Mesendoderm (in vitro differentiated cells): ENCODE data around the gene FATE1.

ENCODE experiments used
- DNase-seq: peaks from one replicate; pipeline ENCODE4 v3.0.0; 2013
- H2AK5ac ChIP-seq: 2 replicates; pipeline ENCODE4 v1.6.1; 2013; ENCODE audit warnings: low read length, inconsistent platforms
- H2BK120ac ChIP-seq: 2 replicates; pipeline ENCODE4 v1.6.1; 2013; ENCODE audit warnings: low read depth, mild to moderate bottlenecking, low read length, moderate library complexity, mixed read lengths
- H2BK15ac ChIP-seq: replicated peaks from 2 replicates; pipeline ENCODE4 v1.6.1; 2013; ENCODE audit warnings: low read depth, mild to moderate bottlenecking, moderate library complexity
- H2BK5ac ChIP-seq: 2 replicates; pipeline ENCODE4 v1.6.1; 2013; ENCODE audit warnings: low read length, inconsistent platforms
- H3K18ac ChIP-seq: 2 replicates; pipeline ENCODE4 v1.6.1; 2013; ENCODE audit warnings: mild to moderate bottlenecking, low read length, mixed read lengths
- H3K23ac ChIP-seq: one replicate; pipeline ENCODE4 v1.6.1; 2013; ENCODE audit warnings: low read length
- H3K27ac ChIP-seq: 2 replicates; pipeline ENCODE4 v1.5.1; 2013; ENCODE audit warnings: low read depth, mild to moderate bottlenecking, inconsistent platforms, low read length, moderate library complexity
- H3K27me3 ChIP-seq: 2 replicates; pipeline ENCODE4 v1.6.1; 2013; ENCODE audit warnings: low read length, control low read depth, mild to moderate bottlenecking, inconsistent platforms; ENCODE audit not compliant: insufficient read depth, poor library complexity
- H3K36me3 ChIP-seq: 2 replicates; pipeline ENCODE4 v1.6.1; 2013; ENCODE audit warnings: low read length, inconsistent platforms; ENCODE audit not compliant: control insufficient read depth, insufficient read depth
- H3K4ac ChIP-seq: one replicate; pipeline ENCODE4 v1.6.1; 2013; ENCODE audit warnings: low read depth, mild to moderate bottlenecking, low read length, moderate library complexity
- H3K4me1 ChIP-seq: 2 replicates; pipeline ENCODE4 v1.6.1; 2013; ENCODE audit warnings: low read depth, low read length, inconsistent platforms; ENCODE audit not compliant: control insufficient read depth
- H3K4me2 ChIP-seq: 2 replicates; pipeline ENCODE4 v1.6.1; 2013; ENCODE audit warnings: low read length
- H3K4me3 ChIP-seq: 2 replicates; pipeline ENCODE4 v1.5.1; 2013; ENCODE audit warnings: mild to moderate bottlenecking, low read length
- H3K56ac ChIP-seq: one replicate; pipeline ENCODE4 v1.6.1; 2013; ENCODE audit warnings: low read length
- H3K79me1 ChIP-seq: 2 replicates; pipeline ENCODE4 v1.6.1; 2013; ENCODE audit warnings: low read length, inconsistent platforms
- H3K79me2 ChIP-seq: 2 replicates; pipeline ENCODE4 v1.6.1; 2013; ENCODE audit warnings: mild to moderate bottlenecking, low read length; ENCODE audit not compliant: control insufficient read depth, insufficient read depth
- H3K9ac ChIP-seq: 2 replicates; pipeline ENCODE4 v1.6.1; 2013; ENCODE audit warnings: low read length, inconsistent platforms
- H4K5ac ChIP-seq: one replicate; pipeline ENCODE4 v1.6.1; 2013; ENCODE audit warnings: low read length
- H4K8ac ChIP-seq: one replicate; pipeline ENCODE4 v1.6.1; 2013; ENCODE audit warnings: low read depth, mild to moderate bottlenecking, control low read depth, low read length, moderate library complexity
- WGBS: extraction: QIAGEN DNeasy Blood & Tissue Kit; methylation state at CpG from one replicate; pipeline ENCODE4 v1.1.7; 2013; ENCODE audit warnings: low lambda C conversion rate, missing lambda C conversion rate; ENCODE audit not compliant: insufficient coverage; ENCODE audit errors: extremely low coverage; 5-methylcytosine and 5-hydroxymethylcytosine counted together

FATE1 gene

GRCh38 chrX:151701531-151701930 is 14.3 kb upstream of the FATE1 start:
- Histone ChIP-seq H2BK5ac (no peak overlapping the region), H3K36me3 (no peaks in the 10 kb centered on the region), H3K27me3 (no peaks in the 10 kb centered on the region), H3K27ac (no peak overlapping the region), H3K79me1 (no peaks in the 10 kb centered on the region), H3K4me3 (no peak overlapping the region), H2BK15ac (no peak overlapping the region), H3K4me1 (no peaks in the 10 kb centered on the region), H3K23ac (no peak overlapping the region), H2BK120ac (no peak overlapping the region), H3K4me2 (no peak overlapping the region), H3K18ac (no peak overlapping the region), H4K8ac (no peak overlapping the region), H3K4ac (no peak overlapping the region), H3K9ac (no peak overlapping the region), H3K79me2 (no peaks in the 10 kb centered on the region), H2AK5ac (no peak overlapping the region), H4K5ac (no peak overlapping the region), H3K56ac (no peak overlapping the region)
- no CpG with 5 or more reads among the region's 7 CpGs for WGBS
- DNase-seq, result no peak

- no peak overlapping the region for H4K8ac ChIP-seq
- H3K56ac ChIP-seq, result no peak overlapping the region
- DNase-seq, result no peak
- no peak overlapping the region for H2BK120ac ChIP-seq
- H3K27me3 ChIP-seq, result no peaks in the 10 kb centered on the region
- H3K9ac ChIP-seq, result no peak overlapping the region
- H3K27ac ChIP-seq, result no peak overlapping the region
- no peak overlapping the region for H3K23ac ChIP-seq
- H3K36me3 ChIP-seq, result no peaks in the 10 kb centered on the region
- H3K79me2 ChIP-seq, result no peaks in the 10 kb centered on the region
- no peaks in the 10 kb centered on the region for H3K79me1 ChIP-seq
- no peak overlapping the region for H2AK5ac ChIP-seq
- no peak overlapping the region for H3K18ac ChIP-seq
- no peak overlapping the region for H2BK5ac ChIP-seq
- H3K4me2 ChIP-seq, result no peak overlapping the region
- H3K4me3 ChIP-seq, result no peak overlapping the region
- WGBS, result no CpG with 5 or more reads among the region's 9 CpGs
- H4K5ac ChIP-seq, result no peak overlapping the region
- H2BK15ac ChIP-seq, result no peak overlapping the region
- H3K4ac ChIP-seq, result no peak overlapping the region
- H3K4me1 ChIP-seq, result no peaks in the 10 kb centered on the region
Measured at GRCh38 chrX:151702026-151702714, 13.7 kb upstream of the FATE1 start.

DNA sequence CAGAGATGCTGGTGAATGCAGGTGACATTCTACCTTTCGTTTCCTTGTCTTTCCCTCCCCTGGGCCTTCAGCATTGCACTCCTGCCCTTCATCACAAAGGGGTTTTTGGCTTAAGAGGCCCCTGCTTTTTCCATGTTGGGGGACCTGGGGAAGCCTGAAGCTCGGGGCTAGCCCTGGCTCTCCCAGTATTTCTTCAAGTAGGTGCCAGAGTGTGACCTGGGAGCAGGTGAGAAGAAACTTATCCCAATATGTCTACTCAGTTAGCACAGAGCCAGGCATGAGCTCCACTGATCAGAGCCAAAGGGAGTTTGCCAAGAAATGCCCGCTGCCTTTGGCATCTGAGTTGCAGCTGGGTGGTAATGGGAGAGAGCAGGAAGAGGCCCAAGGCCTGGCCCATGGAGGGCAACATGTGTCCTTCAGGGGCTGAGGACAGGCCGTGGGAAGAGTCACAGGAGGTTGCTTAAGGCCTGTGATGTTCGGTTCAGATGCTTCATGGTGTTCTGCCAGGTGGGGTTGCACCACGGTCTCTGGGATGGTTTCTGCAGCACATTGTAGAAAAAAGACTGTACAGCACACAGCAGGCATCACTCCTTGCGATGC is 13.0 kb upstream of the FATE1 start:
- no peak overlapping the region for H4K5ac ChIP-seq
- no peak overlapping the region for H3K4ac ChIP-seq
- no peak overlapping the region for H3K27ac ChIP-seq
- H3K4me3 ChIP-seq, result no peak overlapping the region
- no peak overlapping the region for H4K8ac ChIP-seq
- H2AK5ac ChIP-seq, result no peak overlapping the region
- no peak overlapping the region for H3K56ac ChIP-seq
- H2BK15ac ChIP-seq, result no peak overlapping the region
- no peak overlapping the region for H2BK5ac ChIP-seq
- no peaks in the 10 kb centered on the region for H3K36me3 ChIP-seq
- no CpG with 5 or more reads among the region's 7 CpGs for WGBS
- no peaks in the 10 kb centered on the region for H3K79me2 ChIP-seq
- no peaks in the 10 kb centered on the region for H3K4me1 ChIP-seq
- no peak for DNase-seq
- no peak overlapping the region for H3K9ac ChIP-seq
- H3K79me1 ChIP-seq, result no peaks in the 10 kb centered on the region
- H3K27me3 ChIP-seq, result no peaks in the 10 kb centered on the region
- H3K4me2 ChIP-seq, result no peak overlapping the region
- no peak overlapping the region for H3K23ac ChIP-seq
- no peak overlapping the region for H3K18ac ChIP-seq
- no peak overlapping the region for H2BK120ac ChIP-seq

GRCh38 chrX:151703487-151703886 is 12.3 kb upstream of the FATE1 start:
- DNase-seq, result no peak
- no peak overlapping the region for H3K56ac ChIP-seq
- H3K23ac ChIP-seq, result no peak overlapping the region
- no peak overlapping the region for H3K27ac ChIP-seq
- no CpG with 5 or more reads among the region's 7 CpGs for WGBS
- H3K79me2 ChIP-seq, result no peaks in the 10 kb centered on the region
- no peak overlapping the region for H2AK5ac ChIP-seq
- no peaks in the 10 kb centered on the region for H3K36me3 ChIP-seq
- H3K4ac ChIP-seq, result no peak overlapping the region
- H3K4me2 ChIP-seq, result no peak overlapping the region
- no peak overlapping the region for H3K18ac ChIP-seq
- no peak overlapping the region for H2BK15ac ChIP-seq
- no peaks in the 10 kb centered on the region for H3K4me1 ChIP-seq
- H3K9ac ChIP-seq, result no peak overlapping the region
- no peak overlapping the region for H2BK120ac ChIP-seq
- H3K4me3 ChIP-seq, result no peak overlapping the region
- H4K8ac ChIP-seq, result no peak overlapping the region
- no peaks in the 10 kb centered on the region for H3K79me1 ChIP-seq
- no peak overlapping the region for H4K5ac ChIP-seq
- H3K27me3 ChIP-seq, result no peaks in the 10 kb centered on the region
- no peak overlapping the region for H2BK5ac ChIP-seq

DNA sequence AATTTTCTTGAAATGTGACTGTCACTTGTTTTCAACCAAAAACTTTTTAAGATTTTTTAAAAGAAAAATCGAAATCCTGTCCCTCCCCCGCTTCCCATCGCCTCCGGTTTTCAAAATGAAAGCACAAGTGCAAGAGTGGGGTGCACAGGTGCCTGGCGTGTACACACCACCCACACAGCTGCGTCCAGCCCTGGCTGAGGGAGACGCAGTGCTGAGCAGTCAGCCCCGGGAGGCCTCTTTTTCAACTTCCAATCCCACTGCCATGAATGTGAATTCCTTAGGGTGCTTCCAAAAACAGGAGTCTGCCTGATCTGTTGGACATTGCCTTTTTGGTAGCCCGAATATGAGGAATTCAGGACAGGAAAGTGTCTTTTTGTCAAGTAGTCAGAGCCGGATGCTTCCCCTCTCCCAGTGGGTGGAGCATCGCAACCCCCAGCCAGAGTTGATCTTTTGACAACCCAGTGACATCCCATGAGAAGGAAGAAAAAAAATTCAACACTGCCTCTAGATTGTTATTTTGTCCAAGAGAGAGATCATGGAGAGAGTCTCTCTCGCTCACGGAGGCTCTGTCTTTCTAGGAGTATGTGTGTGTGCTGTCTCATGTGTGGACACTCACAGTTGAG is 11.7 kb upstream of the FATE1 start:
- H2AK5ac ChIP-seq, result no peak overlapping the region
- no peak overlapping the region for H3K4me2 ChIP-seq
- no peak overlapping the region for H2BK5ac ChIP-seq
- H3K56ac ChIP-seq, result no peak overlapping the region
- WGBS, result no CpG with 5 or more reads among the region's 13 CpGs
- H3K18ac ChIP-seq, result no peak overlapping the region
- DNase-seq, result no peak
- H4K5ac ChIP-seq, result no peak overlapping the region
- no peaks in the 10 kb centered on the region for H3K4me1 ChIP-seq
- H3K4me3 ChIP-seq, result no peak overlapping the region
- H2BK120ac ChIP-seq, result no peak overlapping the region
- no peaks in the 10 kb centered on the region for H3K79me1 ChIP-seq
- H3K9ac ChIP-seq, result no peak overlapping the region
- no peak overlapping the region for H3K4ac ChIP-seq
- no peak overlapping the region for H3K27ac ChIP-seq
- H3K23ac ChIP-seq, result no peak overlapping the region
- H3K79me2 ChIP-seq, result no peaks in the 10 kb centered on the region
- no peak overlapping the region for H2BK15ac ChIP-seq
- no peak overlapping the region for H4K8ac ChIP-seq
- no peaks in the 10 kb centered on the region for H3K27me3 ChIP-seq
- no peaks in the 10 kb centered on the region for H3K36me3 ChIP-seq
